ENCODE data around the gene EXOSC5. TPM values are rescaled to one million over a fixed set of nuclear protein-coding genes. Genes with fewer than 3 reads are reported as not detected.

The EXOSC5 gene
- total and polyA plus RNA-seq, 2 donors from 2014 or later, result 15.5 to 16.8 TPM

- TF ChIP-seq, protein P1, sequence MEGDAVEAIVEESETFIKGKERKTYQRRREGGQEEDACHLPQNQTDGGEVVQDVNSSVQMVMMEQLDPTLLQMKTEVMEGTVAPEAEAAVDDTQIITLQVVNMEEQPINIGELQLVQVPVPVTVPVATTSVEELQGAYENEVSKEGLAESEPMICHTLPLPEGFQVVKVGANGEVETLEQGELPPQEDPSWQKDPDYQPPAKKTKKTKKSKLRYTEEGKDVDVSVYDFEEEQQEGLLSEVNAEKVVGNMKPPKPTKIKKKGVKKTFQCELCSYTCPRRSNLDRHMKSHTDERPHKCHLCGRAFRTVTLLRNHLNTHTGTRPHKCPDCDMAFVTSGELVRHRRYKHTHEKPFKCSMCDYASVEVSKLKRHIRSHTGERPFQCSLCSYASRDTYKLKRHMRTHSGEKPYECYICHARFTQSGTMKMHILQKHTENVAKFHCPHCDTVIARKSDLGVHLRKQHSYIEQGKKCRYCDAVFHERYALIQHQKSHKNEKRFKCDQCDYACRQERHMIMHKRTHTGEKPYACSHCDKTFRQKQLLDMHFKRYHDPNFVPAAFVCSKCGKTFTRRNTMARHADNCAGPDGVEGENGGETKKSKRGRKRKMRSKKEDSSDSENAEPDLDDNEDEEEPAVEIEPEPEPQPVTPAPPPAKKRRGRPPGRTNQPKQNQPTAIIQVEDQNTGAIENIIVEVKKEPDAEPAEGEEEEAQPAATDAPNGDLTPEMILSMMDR (IDR thresholded peaks at IDR 0.05; ENCODE audit: borderline replicate concordance, extremely low read depth, insufficient read depth), result no peak
- H3K36me3 ChIP-seq (ENCODE audit: control insufficient read depth in 2 of 3, insufficient read depth in 3 of 3, low read length in 3 of 3), result peaks cover 3 to 25% (median 6%) of the 10 kb centered on the region in 3 donors
- H3K9me3 ChIP-seq (ENCODE audit: control insufficient read depth in 2 of 3, insufficient read depth in 1 of 3, low read length in 3 of 3), result no peaks in the 10 kb centered on the region
- H3K27ac ChIP-seq (ENCODE audit: low read depth in 2 of 2, low read length in 2 of 2), result no peak overlapping the region
- DNase-seq (peak in 1 of 5 donors; percentile 49), FAIRE-seq (no peak)
- intact Hi-C loops (cut with DNase I), result no loop called here
- H3K27me3 ChIP-seq (ENCODE audit: control insufficient read depth, insufficient read depth, low read length), result no peaks in the 10 kb centered on the region
- no peak overlapping the region for H3K4me3 ChIP-seq (ENCODE audit: low read length in 3 of 3)
- H3K9ac ChIP-seq (ENCODE audit: low read length in 3 of 3), result no peak overlapping the region
- peaks cover 0 to 20% (median 9%) of the 10 kb centered on the region in 3 donors for H3K4me1 ChIP-seq (ENCODE audit: control insufficient read depth in 2 of 3, insufficient read depth in 2 of 3, low read depth in 1 of 3, low read length in 3 of 3)
Measured at GRCh38 chr19:41433171-41433570, 36.0 kb upstream of the EXOSC5 start.

DNA sequence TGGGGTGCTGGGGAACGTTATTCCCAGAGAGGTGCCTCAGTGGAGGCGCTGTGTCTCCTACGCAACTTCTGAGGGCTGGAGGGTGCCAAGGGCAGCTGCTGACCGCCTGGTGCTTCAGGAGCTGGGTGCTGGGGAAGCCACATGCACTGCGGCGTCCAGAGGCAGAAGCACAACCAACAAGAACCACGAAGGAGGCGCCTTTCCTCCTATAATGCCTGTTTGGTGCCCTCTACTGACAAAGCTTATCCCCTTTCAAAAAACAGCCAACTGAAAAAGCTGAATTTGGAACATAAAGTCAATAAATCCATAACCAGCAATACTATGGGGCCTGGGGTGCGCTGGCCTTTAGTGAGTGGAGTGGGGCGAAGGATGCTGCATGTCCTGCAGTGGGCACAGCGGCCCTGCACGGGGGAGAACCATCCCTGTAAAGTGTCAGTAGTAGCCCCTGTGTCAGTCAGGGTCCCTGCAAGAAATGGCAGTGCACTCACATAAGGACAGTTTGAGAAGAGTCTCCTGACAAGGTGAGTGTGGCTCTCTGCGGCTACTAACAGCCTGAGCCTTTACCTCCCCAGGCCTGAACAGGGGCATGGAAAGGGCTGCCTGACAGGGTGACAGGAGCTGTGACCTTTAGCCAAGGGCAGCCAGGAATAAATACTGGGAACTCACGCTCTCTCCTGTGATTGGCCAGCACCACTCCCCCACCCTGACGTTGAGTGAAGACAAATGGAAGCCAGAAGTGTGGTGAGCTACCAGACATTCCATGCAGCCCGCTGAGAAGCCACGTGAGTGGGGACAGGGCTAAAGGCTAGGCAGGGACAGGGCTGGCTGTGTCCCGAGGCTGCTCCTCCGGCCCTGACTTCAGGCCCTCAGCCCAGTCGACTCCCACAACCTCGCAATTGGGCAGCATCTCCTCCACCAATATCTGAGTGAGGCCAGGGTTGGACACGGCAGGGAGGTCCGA, 34.5 kb upstream of the EXOSC5 start:
- TF ChIP-seq, protein P1 (IDR thresholded peaks at IDR 0.05; ENCODE audit: borderline replicate concordance, extremely low read depth, insufficient read depth), result peak; percentile 17
- DNase-seq (peak in 1 of 5 donors; percentile 36), FAIRE-seq (no peak)
- H3K4me3 ChIP-seq (ENCODE audit: low read length in 3 of 3), result no peak overlapping the region
- H3K27ac ChIP-seq (ENCODE audit: low read depth in 2 of 2, low read length in 2 of 2), result peak overlapping the region in 1 of 2 donors; percentile 9
- peaks cover 0 to 30% (median 9%) of the 10 kb centered on the region in 3 donors for H3K4me1 ChIP-seq (ENCODE audit: control insufficient read depth in 2 of 3, insufficient read depth in 2 of 3, low read depth in 1 of 3, low read length in 3 of 3)
- intact Hi-C loops (cut with DNase I), result no loop called here
- peaks cover 3 to 23% (median 6%) of the 10 kb centered on the region in 3 donors for H3K36me3 ChIP-seq (ENCODE audit: control insufficient read depth in 2 of 3, insufficient read depth in 3 of 3, low read length in 3 of 3)
- H3K9ac ChIP-seq (ENCODE audit: low read length in 3 of 3), result no peak overlapping the region
- no peaks in the 10 kb centered on the region for H3K9me3 ChIP-seq (ENCODE audit: control insufficient read depth in 2 of 3, insufficient read depth in 1 of 3, low read length in 3 of 3)
- no peaks in the 10 kb centered on the region for H3K27me3 ChIP-seq (ENCODE audit: control insufficient read depth, insufficient read depth, low read length)

DNA sequence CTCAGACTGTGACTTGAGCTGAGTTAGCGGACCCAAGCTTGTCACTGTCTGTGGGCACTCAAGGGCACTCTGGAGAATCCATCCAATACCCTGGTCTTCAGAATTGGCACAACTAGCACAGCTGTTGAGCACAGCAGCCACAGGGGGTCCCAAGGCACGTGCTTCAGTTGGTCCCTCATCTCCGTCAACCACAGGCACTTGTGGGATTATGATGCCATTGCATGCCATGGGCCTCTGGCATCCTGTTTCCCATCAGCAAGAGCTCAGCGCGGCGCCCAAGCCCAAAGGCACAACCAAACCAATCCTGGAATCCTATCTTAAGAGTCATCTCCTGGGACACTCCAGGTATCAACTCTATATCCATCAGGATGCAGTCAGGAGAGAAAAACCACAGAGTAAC, 33.8 kb upstream of the EXOSC5 start:
- no peak overlapping the region for H3K9ac ChIP-seq (ENCODE audit: low read length in 3 of 3)
- intact Hi-C loops (cut with DNase I), result no loop called here
- H3K36me3 ChIP-seq (ENCODE audit: control insufficient read depth in 2 of 3, insufficient read depth in 3 of 3, low read length in 3 of 3), result peaks cover 3 to 18% (median 6%) of the 10 kb centered on the region in 3 donors
- H3K4me1 ChIP-seq (ENCODE audit: control insufficient read depth in 2 of 3, insufficient read depth in 2 of 3, low read depth in 1 of 3, low read length in 3 of 3), result peaks cover 0 to 32% (median 9%) of the 10 kb centered on the region in 3 donors
- H3K27me3 ChIP-seq (ENCODE audit: control insufficient read depth, insufficient read depth, low read length), result no peaks in the 10 kb centered on the region
- DNase-seq, result no peak
- no peaks in the 10 kb centered on the region for H3K9me3 ChIP-seq (ENCODE audit: control insufficient read depth in 2 of 3, insufficient read depth in 1 of 3, low read length in 3 of 3)
- FAIRE-seq, result no peak
- no peak overlapping the region for H3K4me3 ChIP-seq (ENCODE audit: low read length in 3 of 3)
- TF ChIP-seq, protein P1 (IDR thresholded peaks at IDR 0.05; ENCODE audit: borderline replicate concordance, extremely low read depth, insufficient read depth), result no peak
- no peak overlapping the region for H3K27ac ChIP-seq (ENCODE audit: low read depth in 2 of 2, low read length in 2 of 2)

All from kidney (tissue), 14 donors.